Measurements from ENCODE around the gene SCRN1. TPM values are rescaled to one million over a fixed set of nuclear protein-coding genes. Genes with fewer than 3 reads are reported as not detected.

SCRN1 gene
- total RNA-seq, 1 donor, result 113 TPM

DNA sequence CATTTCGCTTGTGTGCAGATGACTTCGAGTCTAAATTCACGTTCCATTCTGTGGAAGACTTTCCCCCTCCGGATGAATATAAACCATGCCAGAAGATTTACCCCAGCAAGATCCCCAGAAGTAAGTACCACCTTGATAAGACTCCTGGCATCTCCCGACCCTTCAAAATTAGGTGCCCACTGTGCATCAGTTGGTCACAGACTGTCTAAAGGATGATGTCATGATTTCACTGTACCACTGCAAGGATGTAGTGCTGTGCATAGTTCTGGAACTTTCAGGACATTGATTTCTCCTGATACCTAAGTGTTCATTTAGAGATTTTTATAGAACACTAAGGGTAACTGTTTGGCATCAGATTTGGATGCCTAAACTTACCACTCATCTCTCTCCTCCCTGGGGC is 100.3 kb downstream of the SCRN1 start:
- no peak overlapping the region for H3K4me3 ChIP-seq (ENCODE audit: low read depth, low read length)
- no peak for DNase-seq (ENCODE audit: low read depth)

GRCh38 chr7:29888006-29888405 is 101.6 kb downstream of the SCRN1 start:
- no peak overlapping the region for H3K4me3 ChIP-seq (ENCODE audit: low read depth, low read length)
- TF ChIP-seq, protein P1, sequence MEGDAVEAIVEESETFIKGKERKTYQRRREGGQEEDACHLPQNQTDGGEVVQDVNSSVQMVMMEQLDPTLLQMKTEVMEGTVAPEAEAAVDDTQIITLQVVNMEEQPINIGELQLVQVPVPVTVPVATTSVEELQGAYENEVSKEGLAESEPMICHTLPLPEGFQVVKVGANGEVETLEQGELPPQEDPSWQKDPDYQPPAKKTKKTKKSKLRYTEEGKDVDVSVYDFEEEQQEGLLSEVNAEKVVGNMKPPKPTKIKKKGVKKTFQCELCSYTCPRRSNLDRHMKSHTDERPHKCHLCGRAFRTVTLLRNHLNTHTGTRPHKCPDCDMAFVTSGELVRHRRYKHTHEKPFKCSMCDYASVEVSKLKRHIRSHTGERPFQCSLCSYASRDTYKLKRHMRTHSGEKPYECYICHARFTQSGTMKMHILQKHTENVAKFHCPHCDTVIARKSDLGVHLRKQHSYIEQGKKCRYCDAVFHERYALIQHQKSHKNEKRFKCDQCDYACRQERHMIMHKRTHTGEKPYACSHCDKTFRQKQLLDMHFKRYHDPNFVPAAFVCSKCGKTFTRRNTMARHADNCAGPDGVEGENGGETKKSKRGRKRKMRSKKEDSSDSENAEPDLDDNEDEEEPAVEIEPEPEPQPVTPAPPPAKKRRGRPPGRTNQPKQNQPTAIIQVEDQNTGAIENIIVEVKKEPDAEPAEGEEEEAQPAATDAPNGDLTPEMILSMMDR (IDR thresholded peaks at IDR 0.05; ENCODE audit: insufficient read depth, low read depth, low read length), result no peak
- DNase-seq (ENCODE audit: low read depth), result no peak

More for the DNA sequence above, 100.3 kb downstream of the SCRN1 start:
- TF ChIP-seq, protein P1 (IDR thresholded peaks at IDR 0.05; ENCODE audit: insufficient read depth, low read depth, low read length), result no peak

DNA sequence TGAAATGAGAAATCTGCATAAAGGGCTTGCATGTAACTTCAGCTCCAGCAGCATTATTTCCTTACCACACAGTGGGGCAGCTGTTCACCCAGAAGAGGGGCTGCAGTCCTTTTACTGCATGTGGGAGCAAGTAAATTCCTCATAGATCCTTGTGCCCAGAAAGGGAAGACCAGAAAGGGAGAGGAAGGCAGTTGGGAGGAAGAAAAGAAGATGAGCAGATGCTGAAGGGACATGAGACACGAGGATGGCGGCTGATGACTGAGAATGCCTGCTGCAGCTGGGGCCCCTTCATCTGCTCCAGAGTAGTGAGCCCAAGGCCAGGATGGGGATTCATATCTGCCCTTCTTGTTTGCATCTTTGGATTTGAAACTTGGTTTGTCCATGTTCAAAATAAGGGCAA is 102.8 kb downstream of the SCRN1 start:
- TF ChIP-seq, protein P1 (IDR thresholded peaks at IDR 0.05; ENCODE audit: insufficient read depth, low read depth, low read length), result no peak
- H3K4me3 ChIP-seq (ENCODE audit: low read depth, low read length), result no peak overlapping the region
- no peak for DNase-seq (ENCODE audit: low read depth)

DNA sequence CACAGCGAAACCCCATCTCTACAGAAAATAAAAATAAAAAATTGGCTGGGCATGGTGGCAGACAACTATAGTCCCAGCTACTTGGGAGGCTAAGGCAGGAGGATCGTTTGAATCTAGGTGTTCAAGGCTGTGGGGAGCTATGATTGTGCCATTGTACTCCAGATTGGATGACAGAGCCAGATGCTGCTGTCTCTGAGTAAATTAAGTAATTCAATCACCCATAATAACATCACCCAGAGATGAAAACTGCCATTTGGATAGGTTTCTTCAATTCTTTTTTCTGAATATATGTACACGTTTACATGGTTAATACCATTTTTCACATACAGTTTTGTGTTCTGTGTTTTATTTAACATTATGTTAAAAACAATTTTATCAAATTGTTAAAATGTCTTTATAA is 104.0 kb downstream of the SCRN1 start:
- DNase-seq (ENCODE audit: low read depth), result no peak
- no peak overlapping the region for H3K4me3 ChIP-seq (ENCODE audit: low read depth, low read length)
- TF ChIP-seq, protein P1 (IDR thresholded peaks at IDR 0.05; ENCODE audit: insufficient read depth, low read depth, low read length), result no peak

- DNase-seq (ENCODE audit: low read depth), result no peak
- H3K4me3 ChIP-seq (ENCODE audit: low read depth, low read length), result no peak overlapping the region
- TF ChIP-seq, protein P1 (IDR thresholded peaks at IDR 0.05; ENCODE audit: insufficient read depth, low read depth, low read length), result no peak
Observed at GRCh38 chr7:29884399-29885272, 105.0 kb downstream of the SCRN1 start.

DNA sequence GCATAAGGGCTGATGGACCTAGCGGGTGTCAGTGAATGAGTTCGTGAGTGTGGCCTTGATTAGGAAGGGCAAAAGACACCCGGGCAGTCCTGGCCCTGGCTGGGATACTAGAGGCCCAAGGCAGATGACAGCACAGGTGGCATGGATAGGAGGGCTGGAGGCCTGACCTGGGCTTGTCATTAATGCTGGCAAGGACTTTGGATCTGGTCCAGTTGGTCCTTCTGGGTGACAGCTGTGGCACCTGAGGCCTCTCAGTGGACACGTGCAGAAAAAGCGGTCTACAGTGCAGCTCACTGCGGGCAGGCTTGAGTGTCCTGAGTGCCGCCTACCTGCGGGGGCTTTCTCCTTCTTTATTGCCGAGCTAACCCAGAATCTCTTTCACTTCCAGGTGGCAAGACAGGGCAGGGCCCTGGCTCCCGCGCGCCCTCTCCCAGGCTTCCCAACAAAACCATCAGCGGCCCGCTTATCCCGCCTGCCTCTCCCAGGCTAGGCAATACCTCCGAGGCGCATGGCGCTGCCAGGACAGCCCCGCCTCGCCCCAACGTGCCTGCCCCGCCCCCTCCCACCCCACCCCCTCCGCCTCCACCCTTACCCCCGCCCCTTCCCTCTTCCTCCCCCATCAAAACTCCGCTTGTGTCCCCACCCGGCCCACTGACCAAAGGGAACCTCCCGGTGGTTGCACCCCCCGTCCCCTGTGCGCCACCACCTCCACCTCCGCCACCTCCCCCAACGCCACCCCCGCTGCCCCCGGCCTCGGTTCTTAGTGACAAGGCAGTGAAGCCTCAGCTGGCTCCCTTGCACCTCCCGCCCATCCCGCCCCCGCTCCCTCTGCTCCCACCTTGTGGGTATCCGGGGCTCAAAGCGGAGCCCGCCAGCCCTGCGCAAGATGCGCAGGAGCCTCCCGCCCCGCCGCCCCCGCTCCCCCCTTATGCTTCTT is 105.9 kb downstream of the SCRN1 start:
- no peak for DNase-seq (ENCODE audit: low read depth)
- H3K4me3 ChIP-seq (ENCODE audit: low read depth, low read length), result no peak overlapping the region
- TF ChIP-seq, protein P1 (IDR thresholded peaks at IDR 0.05; ENCODE audit: insufficient read depth, low read depth, low read length), result no peak
